Measurements from ENCODE around the gene COL6A3. TPM values are rescaled to one million over a fixed set of nuclear protein-coding genes. Genes with fewer than 3 reads are reported as not detected.

COL6A3 gene
- total and polyA plus RNA-seq, 11 donors: 17.4 to 290 (median 87.3) TPM

DNA sequence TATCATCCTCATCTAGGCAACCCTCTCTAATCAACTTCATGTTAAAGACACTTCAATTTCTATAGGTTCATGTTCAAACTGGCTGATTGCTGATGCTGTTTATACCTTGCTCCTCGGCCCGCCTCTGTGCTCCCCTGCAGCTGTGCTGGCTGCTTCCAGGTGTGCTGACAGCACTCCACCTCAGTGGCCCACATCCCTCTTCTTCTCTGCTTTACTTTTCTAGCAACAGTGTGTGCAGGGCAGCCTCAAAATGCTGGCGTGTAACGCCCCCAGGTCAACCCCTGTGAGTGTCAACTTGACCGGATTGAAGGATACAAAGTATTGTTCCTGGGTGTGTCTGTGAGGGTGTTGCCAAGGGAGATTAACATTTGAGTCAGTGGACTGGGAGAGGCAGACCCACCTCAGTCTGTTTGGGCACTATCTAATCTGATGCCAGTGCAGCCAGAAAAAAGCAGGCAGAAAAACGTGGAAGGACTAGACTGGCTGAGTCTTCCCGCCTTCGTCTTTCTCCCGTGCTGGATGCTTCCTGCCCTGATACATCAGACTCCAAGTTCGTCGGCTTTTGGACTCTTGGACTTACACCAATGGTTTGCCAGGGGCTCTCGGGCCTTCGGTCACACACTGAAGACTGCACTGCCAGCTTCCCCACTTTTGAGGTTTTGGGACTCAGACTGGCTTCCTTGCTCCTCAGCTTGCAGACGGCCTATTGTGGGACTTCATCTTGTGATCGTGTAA lies 94.7 kb downstream of the COL6A3 start:
- Histone ChIP-seq H3K36me3 (peaks cover 0 to 8% (median 0%) of the 10 kb centered on the region in 9 donors), H3K9me3 (no peaks in the 10 kb centered on the region), H3K4me1 (peaks cover 0 to 55% (median 24%) of the 10 kb centered on the region in 12 donors), H3K4me3 (no peak overlapping the region), H3K27me3 (no peaks in the 10 kb centered on the region), H3K27ac (peak overlapping the region in 4 of 12 donors; percentile 63 to 92 (median 77))
- intact Hi-C loops (cut with DNase I): loop anchor here in 2 of 10 donors (5.0 kb wide), 2 partner anchors 37 to 82 kb away; no protein-coding TSS in a partner anchor
- WGBS, 4 donors: 87 to 95% (median 88%) methylated on average over 15 of the region's 15 CpGs
- ATAC-seq (no peak), DNase-seq (no peak)
- TF ChIP-seq, protein P1, sequence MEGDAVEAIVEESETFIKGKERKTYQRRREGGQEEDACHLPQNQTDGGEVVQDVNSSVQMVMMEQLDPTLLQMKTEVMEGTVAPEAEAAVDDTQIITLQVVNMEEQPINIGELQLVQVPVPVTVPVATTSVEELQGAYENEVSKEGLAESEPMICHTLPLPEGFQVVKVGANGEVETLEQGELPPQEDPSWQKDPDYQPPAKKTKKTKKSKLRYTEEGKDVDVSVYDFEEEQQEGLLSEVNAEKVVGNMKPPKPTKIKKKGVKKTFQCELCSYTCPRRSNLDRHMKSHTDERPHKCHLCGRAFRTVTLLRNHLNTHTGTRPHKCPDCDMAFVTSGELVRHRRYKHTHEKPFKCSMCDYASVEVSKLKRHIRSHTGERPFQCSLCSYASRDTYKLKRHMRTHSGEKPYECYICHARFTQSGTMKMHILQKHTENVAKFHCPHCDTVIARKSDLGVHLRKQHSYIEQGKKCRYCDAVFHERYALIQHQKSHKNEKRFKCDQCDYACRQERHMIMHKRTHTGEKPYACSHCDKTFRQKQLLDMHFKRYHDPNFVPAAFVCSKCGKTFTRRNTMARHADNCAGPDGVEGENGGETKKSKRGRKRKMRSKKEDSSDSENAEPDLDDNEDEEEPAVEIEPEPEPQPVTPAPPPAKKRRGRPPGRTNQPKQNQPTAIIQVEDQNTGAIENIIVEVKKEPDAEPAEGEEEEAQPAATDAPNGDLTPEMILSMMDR (IDR thresholded peaks at IDR 0.05): no peak
- TF ChIP-seq POLR2A (IDR thresholded peaks at IDR 0.05): no peak

DNA sequence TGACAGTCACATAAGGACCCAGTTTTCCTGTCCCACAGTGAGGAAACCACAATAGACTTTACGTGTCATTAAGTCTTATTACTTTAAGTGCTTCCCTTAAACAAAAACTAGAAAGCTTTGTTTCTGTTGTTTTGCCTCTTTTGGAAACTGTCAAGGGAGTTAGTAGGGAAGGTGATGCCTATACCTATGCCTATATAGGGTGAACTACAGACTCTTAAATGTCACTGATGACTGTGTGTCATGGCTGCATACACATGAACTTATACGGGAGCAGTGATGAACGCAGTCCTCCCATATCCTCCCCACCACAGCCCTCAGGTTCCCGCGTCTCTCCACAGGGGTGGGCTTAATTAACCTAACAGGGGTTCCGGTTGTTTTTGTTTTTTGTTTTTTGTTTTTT lies 97.6 kb downstream of the COL6A3 start:
- WGBS, 4 donors: 84 to 92% (median 90%) methylated on average over 6 of the region's 6 CpGs
- intact Hi-C loops (cut with DNase I): loop anchor here in 2 of 10 donors (5.0 kb wide), 2 partner anchors 34 to 79 kb away; no protein-coding TSS in a partner anchor
- Histone ChIP-seq H3K36me3 (no peaks in the 10 kb centered on the region), H3K27ac (peak overlapping the region; percentile 85 to 95 (median 91)), H3K9me3 (no peaks in the 10 kb centered on the region), H3K27me3 (no peaks in the 10 kb centered on the region), H3K4me3 (no peak overlapping the region), H3K4me1 (peaks cover 0 to 45% (median 24%) of the 10 kb centered on the region in 12 donors)
- ATAC-seq (no peak), DNase-seq (no peak)
- no peak for TF ChIP-seq POLR2A (IDR thresholded peaks at IDR 0.05)

DNA sequence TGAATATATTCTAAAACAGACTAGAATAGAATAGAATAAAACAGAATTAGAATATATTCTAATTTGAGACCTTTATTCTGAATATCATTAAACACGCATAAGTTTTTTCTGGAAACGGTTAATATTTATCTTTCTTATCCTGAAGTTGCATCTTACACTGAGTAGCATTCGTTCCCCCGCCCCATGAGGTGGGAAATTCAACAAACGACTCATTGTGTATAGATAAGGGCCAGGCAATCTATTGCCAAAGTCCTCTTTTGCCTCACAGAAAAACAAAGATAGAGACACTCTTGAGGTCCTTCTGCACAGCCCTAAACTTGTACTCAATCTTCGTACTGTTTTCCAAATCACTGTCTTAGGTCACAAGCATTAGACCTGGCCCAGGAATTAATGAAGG lies 98.1 kb downstream of the COL6A3 start:
- Histone ChIP-seq H3K36me3 (no peaks in the 10 kb centered on the region), H3K9me3 (no peaks in the 10 kb centered on the region), H3K4me1 (peaks cover 0 to 42% (median 24%) of the 10 kb centered on the region in 12 donors), H3K4me3 (no peak overlapping the region), H3K27me3 (no peaks in the 10 kb centered on the region), H3K27ac (peak overlapping the region; percentile 85 to 95 (median 91))
- DNase-seq: no peak
- intact Hi-C loops (cut with DNase I): loop anchor here in 6 of 10 donors (1.0 to 5.0 kb wide), 5 partner anchors 25 to 107 kb away; no protein-coding TSS in a partner anchor
- peak in 3 of 4 donors; percentile 28 to 58 (median 33) for ATAC-seq
- WGBS, 4 donors: 33 to 49% (median 43%) methylated on average over 6 of the region's 6 CpGs
- TF ChIP-seq POLR2A (IDR thresholded peaks at IDR 0.05): no peak
- TF ChIP-seq, protein P1 (IDR thresholded peaks at IDR 0.05): no peak

DNA sequence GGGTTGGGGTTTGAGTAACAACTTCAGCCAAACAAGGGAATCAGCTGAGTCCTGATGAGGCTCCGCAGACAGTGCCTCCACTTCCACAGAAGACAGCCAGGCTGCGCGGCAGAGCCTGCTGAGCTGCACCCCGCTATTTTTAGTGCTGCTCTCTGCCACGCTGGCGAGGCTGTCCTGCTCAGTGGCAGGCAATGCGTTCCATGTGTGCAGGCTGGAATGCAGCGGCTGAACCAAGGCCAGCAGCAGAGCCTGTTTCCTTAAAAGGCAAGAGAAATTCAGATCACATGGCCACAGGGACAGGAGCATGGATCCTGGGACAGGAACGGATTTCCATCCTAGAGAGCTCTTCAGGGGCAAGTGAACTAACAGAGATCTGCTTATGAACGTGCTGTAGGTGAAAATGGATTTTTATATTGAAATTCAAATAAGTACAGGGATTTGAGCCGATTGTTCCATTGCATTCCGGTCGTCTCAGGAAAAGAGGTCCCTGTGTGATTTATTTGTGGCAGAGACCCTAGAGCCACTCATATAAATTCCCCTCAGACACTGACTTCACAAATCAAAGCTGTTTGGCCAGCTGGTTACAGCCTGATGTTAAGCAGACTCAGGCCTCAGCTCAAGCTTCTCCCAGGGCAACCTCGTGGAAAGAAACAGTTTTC lies 98.7 kb downstream of the COL6A3 start:
- TF ChIP-seq, protein P1 (IDR thresholded peaks at IDR 0.05): peak in 10 of 12 donors; percentile 22 to 74 (median 46)
- TF ChIP-seq POLR2A (IDR thresholded peaks at IDR 0.05): peak in 1 of 2 donors; percentile 29
- Histone ChIP-seq H3K4me3 (no peak overlapping the region), H3K4me1 (peaks cover 0 to 40% (median 22%) of the 10 kb centered on the region in 12 donors), H3K27ac (peak overlapping the region; percentile 85 to 95 (median 91)), H3K9me3 (no peaks in the 10 kb centered on the region), H3K27me3 (no peaks in the 10 kb centered on the region), H3K36me3 (no peaks in the 10 kb centered on the region)
- ATAC-seq: peak; percentile 93 to 98 (median 98)
- intact Hi-C loops (cut with DNase I): loop anchor here in 6 of 10 donors (1.0 to 5.0 kb wide), 5 partner anchors 24 to 106 kb away; no protein-coding TSS in a partner anchor
- peak; percentile 89 to 95 (median 91) for DNase-seq
- 9 to 15% (median 13%) methylated on average over 11 to 14 of the region's 14 CpGs for WGBS, 4 donors
